Upper lobe of left lung (tissue), 6 donors: Measurements from ENCODE around the gene COTL1. TPM values are rescaled to one million over a fixed set of nuclear protein-coding genes. Genes with fewer than 3 reads are reported as not detected.

Experiments
- ATAC-seq, 2 donors: fragments of 200-7000 bp; cut with Tn5 transposase; one replicate each; pipeline ENCODE4 v1.9.1; 2022; ENCODE audit warnings: mild to moderate bottlenecking in 2 of 2, moderate library complexity in 2 of 2; ENCODE audit not compliant: low FRiP score in 2 of 2
- DNase-seq, 2 donors: peaks; one replicate each; pipeline ENCODE4 v3.0.0-alpha.2; 2019 to 2020
- H3K27ac ChIP-seq, 4 donors: fragments of 200-600 bp; sonication (generic); one replicate each; pipeline ENCODE4 v1.5.1; 2016 to 2019
- H3K27me3 ChIP-seq, 4 donors: fragments of 200-600 bp; sonication (generic); one replicate each; pipeline ENCODE4 v1.5.1; 2017 to 2019
- H3K36me3 ChIP-seq, 4 donors: fragments of 200-600 bp; sonication (generic); one replicate each; pipeline ENCODE4 v1.5.1; 2016 to 2019
- H3K4me1 ChIP-seq, 4 donors: fragments of 200-600 bp; sonication (generic); one replicate each; pipeline ENCODE4 v1.5.1; 2018 to 2019
- H3K4me3 ChIP-seq, 4 donors: fragments of 200-600 bp; sonication (generic); one replicate each; pipeline ENCODE4 v1.5.1; 2017 to 2019; ENCODE audit warnings: mild to moderate bottlenecking in 2 of 4, moderate library complexity in 1 of 4
- H3K9me3 ChIP-seq, 4 donors: fragments of 200-600 bp; sonication (generic); one replicate each; pipeline ENCODE4 v1.5.1; 2018 to 2019
- EP300 ChIP-seq, 4 donors: sonication (generic); formaldehyde crosslinking; IDR thresholded peaks; one replicate each; pipeline ENCODE4 v1.5.1; 2017; ENCODE audit warnings: antibody characterized with exemption in 4 of 4, control low read depth in 2 of 4
- POLR2A ChIP-seq, 4 donors: fragments of 450-650 bp; IDR thresholded peaks; one replicate each; pipeline ENCODE4 v1.5.1; 2016 to 2017; ENCODE audit warnings: antibody characterized with exemption in 4 of 4, mild to moderate bottlenecking in 2 of 4
- POLR2AphosphoS5 ChIP-seq, 2 donors: sonication (generic); formaldehyde crosslinking; IDR thresholded peaks; one replicate each; pipeline ENCODE4 v1.5.1; 2017; ENCODE audit warnings: antibody characterized with exemption in 2 of 2
- WGBS, 2 donors: methylation state at CpG; one replicate each; pipeline ENCODE4 v1.1.5; 2017 to 2018; 5-methylcytosine and 5-hydroxymethylcytosine counted together
- total RNA-seq, 6 donors: library from RNA; depleted of rRNA in 4 of 6; stranded (reverse); fragments of >200 nt in 4 of 6; gene quantifications; one replicate each; pipeline versions ENCODE4 v1.1.0 to v1.2.1, GENCODE V29; 2016 to 2021
- TF ChIP-seq, protein P1 (sequence below), 6 experiments: fragments of 450-650 bp in 4 of 6; fragments of 200-600 bp in 2 of 6; sonication (generic) in 2 of 6; IDR thresholded peaks; one replicate each; pipeline ENCODE4 v1.5.1; 2016 to 2019; ENCODE audit warnings: antibody characterized with exemption in 6 of 6
- donor health status: DM: no; HTN: no; CAD: no; lungs with moderate emphysema.
- donor health status: DM: no; HTN: yes; CAD: no; lungs with severe emphysema.

The COTL1 gene
- total RNA-seq, 6 donors from 2014 or later: 31.6 to 256 (median 75.6) TPM

- DNase-seq: peak; percentile 76 to 90
These were observed 14.6 kb downstream of the COTL1 start for GRCh38 chr16:84603140-84603816.

GRCh38 chr16:84600343-84601229 is 17.3 kb downstream of the COTL1 start:
- Histone ChIP-seq H3K27ac (peak overlapping the region; percentile 80 to 92 (median 86)), H3K36me3 (no peaks in the 10 kb centered on the region), H3K4me1 (peaks cover 44 to 86% (median 60%) of the 10 kb centered on the region in 4 donors), H3K4me3 (peak overlapping the region in 1 of 4 donors; percentile 17), H3K9me3 (no peaks in the 10 kb centered on the region), H3K27me3 (no peaks in the 10 kb centered on the region)
- DNase-seq: no peak
- TF ChIP-seq POLR2AphosphoS5 (IDR thresholded peaks at IDR 0.05) (no peak), POLR2A (IDR thresholded peaks at IDR 0.05) (peak in 1 of 4 donors; percentile 13), EP300 (IDR thresholded peaks at IDR 0.05) (no peak)
- TF ChIP-seq, protein P1, sequence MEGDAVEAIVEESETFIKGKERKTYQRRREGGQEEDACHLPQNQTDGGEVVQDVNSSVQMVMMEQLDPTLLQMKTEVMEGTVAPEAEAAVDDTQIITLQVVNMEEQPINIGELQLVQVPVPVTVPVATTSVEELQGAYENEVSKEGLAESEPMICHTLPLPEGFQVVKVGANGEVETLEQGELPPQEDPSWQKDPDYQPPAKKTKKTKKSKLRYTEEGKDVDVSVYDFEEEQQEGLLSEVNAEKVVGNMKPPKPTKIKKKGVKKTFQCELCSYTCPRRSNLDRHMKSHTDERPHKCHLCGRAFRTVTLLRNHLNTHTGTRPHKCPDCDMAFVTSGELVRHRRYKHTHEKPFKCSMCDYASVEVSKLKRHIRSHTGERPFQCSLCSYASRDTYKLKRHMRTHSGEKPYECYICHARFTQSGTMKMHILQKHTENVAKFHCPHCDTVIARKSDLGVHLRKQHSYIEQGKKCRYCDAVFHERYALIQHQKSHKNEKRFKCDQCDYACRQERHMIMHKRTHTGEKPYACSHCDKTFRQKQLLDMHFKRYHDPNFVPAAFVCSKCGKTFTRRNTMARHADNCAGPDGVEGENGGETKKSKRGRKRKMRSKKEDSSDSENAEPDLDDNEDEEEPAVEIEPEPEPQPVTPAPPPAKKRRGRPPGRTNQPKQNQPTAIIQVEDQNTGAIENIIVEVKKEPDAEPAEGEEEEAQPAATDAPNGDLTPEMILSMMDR (IDR thresholded peaks at IDR 0.05): no peak
- WGBS, 2 donors: 70 to 80% methylated on average over 22 to 25 of the region's 25 CpGs
- ATAC-seq: peak; percentile 19 to 42

More at GRCh38 chr16:84603140-84603816, 14.6 kb downstream of the COTL1 start:
- 60 to 65% methylated on average over 23 of the region's 23 CpGs for WGBS, 2 donors
- Histone ChIP-seq H3K27me3 (no peaks in the 10 kb centered on the region), H3K4me1 (peaks cover 44 to 84% (median 56%) of the 10 kb centered on the region in 4 donors), H3K27ac (peak overlapping the region; percentile 80 to 92 (median 86)), H3K36me3 (no peaks in the 10 kb centered on the region), H3K4me3 (no peak overlapping the region), H3K9me3 (no peaks in the 10 kb centered on the region)
- peak in 1 of 4 donors; percentile 61 for TF ChIP-seq POLR2A (IDR thresholded peaks at IDR 0.05)
- TF ChIP-seq POLR2AphosphoS5 (IDR thresholded peaks at IDR 0.05): peak; percentile 61 to 77
- TF ChIP-seq, protein P1 (IDR thresholded peaks at IDR 0.05): no peak
- peak; percentile 49 to 86 for ATAC-seq

GRCh38 chr16:84599521-84600202 is 18.2 kb downstream of the COTL1 start:
- H3K4me3 ChIP-seq: peak overlapping the region in 2 of 4 donors; percentile 2 to 17
- no peaks in the 10 kb centered on the region for H3K36me3 ChIP-seq
- peak in 1 of 2 donors; percentile 75 for DNase-seq
- WGBS, 2 donors: 3 to 6% methylated on average over 12 of the region's 12 CpGs
- H3K27me3 ChIP-seq: no peaks in the 10 kb centered on the region
- TF ChIP-seq POLR2AphosphoS5 (IDR thresholded peaks at IDR 0.05): peak; percentile 51 to 64
- no peak for TF ChIP-seq EP300 (IDR thresholded peaks at IDR 0.05)
- ATAC-seq: peak; percentile 32 to 65
- no peaks in the 10 kb centered on the region for H3K9me3 ChIP-seq
- peak overlapping the region; percentile 80 to 92 (median 86) for H3K27ac ChIP-seq
- H3K4me1 ChIP-seq: peaks cover 48 to 83% (median 64%) of the 10 kb centered on the region in 4 donors

GRCh38 chr16:84598360-84598759 is 19.5 kb downstream of the COTL1 start:
- Histone ChIP-seq H3K9me3 (no peaks in the 10 kb centered on the region), H3K4me1 (peaks cover 48 to 77% (median 64%) of the 10 kb centered on the region in 4 donors), H3K4me3 (no peak overlapping the region), H3K36me3 (no peaks in the 10 kb centered on the region), H3K27ac (peak overlapping the region; percentile 80 to 92 (median 86)), H3K27me3 (no peaks in the 10 kb centered on the region)
- 65 to 68% methylated on average over 6 of the region's 6 CpGs for WGBS, 2 donors
- ATAC-seq (no peak), DNase-seq (no peak)
- TF ChIP-seq, protein P1 (IDR thresholded peaks at IDR 0.05): no peak
- no peak for TF ChIP-seq EP300 (IDR thresholded peaks at IDR 0.05)
- TF ChIP-seq POLR2A (IDR thresholded peaks at IDR 0.05): no peak
- no peak for TF ChIP-seq POLR2AphosphoS5 (IDR thresholded peaks at IDR 0.05)
